Activated naive CD8-positive, alpha-beta T cell (primary cell): ENCODE measurements around the gene SH3TC1.

Experiments used
- H3K27ac Mint-ChIP-seq: one replicate; pipeline ENCODE4 v1.8.0; 2021; ENCODE audit warnings: mixed read lengths
- H3K27me3 Mint-ChIP-seq: one replicate; pipeline ENCODE4 v1.8.0; 2021; ENCODE audit warnings: mixed read lengths
- H3K36me3 Mint-ChIP-seq: one replicate; pipeline ENCODE4 v1.8.0; 2021; ENCODE audit warnings: mixed read lengths
- H3K4me1 Mint-ChIP-seq: one replicate; pipeline ENCODE4 v1.8.0; 2021; ENCODE audit warnings: low read depth, mixed read lengths
- H3K4me3 Mint-ChIP-seq: one replicate; pipeline ENCODE4 v1.8.0; 2021; ENCODE audit warnings: mild to moderate bottlenecking, mixed read lengths
- H3K9me3 Mint-ChIP-seq: one replicate; pipeline ENCODE4 v1.8.0; 2021; ENCODE audit warnings: low read depth, mixed read lengths

The SH3TC1 gene

DNA sequence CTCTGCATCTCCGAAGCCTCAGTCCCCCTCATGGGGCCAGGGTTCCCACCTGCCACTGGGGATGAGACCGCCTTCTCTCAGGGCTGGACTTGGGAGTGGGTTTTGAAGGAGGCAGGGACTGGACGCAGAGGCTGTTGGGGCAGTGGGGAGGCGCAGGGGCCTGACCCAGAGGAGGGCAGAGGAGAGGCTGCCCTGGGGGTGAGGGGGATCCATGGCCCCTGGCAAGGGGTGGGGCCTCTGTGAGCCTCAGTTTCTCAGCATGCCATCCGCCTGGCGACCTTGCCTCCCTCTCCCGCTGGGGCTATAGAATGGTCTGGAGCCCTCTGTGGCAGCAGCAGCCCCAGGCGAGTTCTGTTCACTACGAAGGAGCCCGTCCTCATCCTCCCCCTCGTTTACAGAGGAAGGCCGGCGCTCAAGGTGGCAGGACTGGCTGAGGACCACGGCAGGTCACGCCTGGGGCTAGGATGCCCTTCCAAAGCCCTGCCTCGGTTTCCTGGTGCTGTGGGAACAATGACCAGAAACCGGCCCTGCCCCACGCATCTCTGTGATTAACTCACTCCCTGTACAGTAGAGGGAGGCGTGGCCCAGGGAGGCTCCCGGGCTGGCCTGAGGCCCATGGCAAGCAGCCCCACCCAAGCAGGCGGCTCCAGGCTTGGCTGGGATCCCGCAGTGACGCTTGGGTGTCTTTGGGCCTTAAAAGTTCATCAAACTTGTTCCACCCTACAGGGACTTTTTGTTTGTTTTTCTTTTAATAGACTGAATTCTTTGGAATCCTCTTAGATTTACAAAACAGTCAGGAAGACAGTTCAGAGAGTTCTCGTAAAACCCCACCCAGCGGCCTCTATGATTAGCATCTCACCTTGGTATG is 16.0 kb upstream of the SH3TC1 start:
- H3K4me3 Mint-ChIP-seq: no peak overlapping the region
- no peak overlapping the region for H3K27ac Mint-ChIP-seq
- H3K27me3 Mint-ChIP-seq: no peaks in the 10 kb centered on the region
- no peaks in the 10 kb centered on the region for H3K4me1 Mint-ChIP-seq
- H3K36me3 Mint-ChIP-seq: no peaks in the 10 kb centered on the region
- H3K9me3 Mint-ChIP-seq: no peaks in the 10 kb centered on the region

DNA sequence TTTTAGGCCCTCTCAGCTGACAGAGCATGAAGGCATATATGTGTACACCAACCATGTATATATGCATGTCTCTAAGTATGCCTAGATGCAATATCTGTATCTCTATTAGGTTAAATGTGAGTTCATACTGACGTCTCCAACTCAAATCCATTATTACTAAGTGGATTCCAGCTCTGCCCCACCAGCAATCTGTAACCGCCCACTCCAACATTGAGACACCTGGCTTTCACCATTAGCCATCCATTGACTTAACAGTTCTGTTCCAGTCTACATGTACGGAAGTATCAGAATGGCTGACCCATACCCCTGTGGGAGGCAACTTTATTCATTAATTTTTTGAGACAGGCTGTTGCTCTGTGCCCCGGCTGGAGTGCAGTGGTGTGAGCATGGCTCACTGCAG is 15.0 kb upstream of the SH3TC1 start:
- no peaks in the 10 kb centered on the region for H3K27me3 Mint-ChIP-seq
- H3K9me3 Mint-ChIP-seq: no peaks in the 10 kb centered on the region
- H3K36me3 Mint-ChIP-seq: no peaks in the 10 kb centered on the region
- no peaks in the 10 kb centered on the region for H3K4me1 Mint-ChIP-seq
- no peak overlapping the region for H3K4me3 Mint-ChIP-seq
- no peak overlapping the region for H3K27ac Mint-ChIP-seq

- no peak overlapping the region for H3K4me3 Mint-ChIP-seq
- no peaks in the 10 kb centered on the region for H3K36me3 Mint-ChIP-seq
- H3K4me1 Mint-ChIP-seq: no peaks in the 10 kb centered on the region
- H3K9me3 Mint-ChIP-seq: no peaks in the 10 kb centered on the region
- no peaks in the 10 kb centered on the region for H3K27me3 Mint-ChIP-seq
- H3K27ac Mint-ChIP-seq: no peak overlapping the region
These were observed 13.8 kb upstream of the SH3TC1 start for GRCh38 chr4:8185295-8185694.

DNA sequence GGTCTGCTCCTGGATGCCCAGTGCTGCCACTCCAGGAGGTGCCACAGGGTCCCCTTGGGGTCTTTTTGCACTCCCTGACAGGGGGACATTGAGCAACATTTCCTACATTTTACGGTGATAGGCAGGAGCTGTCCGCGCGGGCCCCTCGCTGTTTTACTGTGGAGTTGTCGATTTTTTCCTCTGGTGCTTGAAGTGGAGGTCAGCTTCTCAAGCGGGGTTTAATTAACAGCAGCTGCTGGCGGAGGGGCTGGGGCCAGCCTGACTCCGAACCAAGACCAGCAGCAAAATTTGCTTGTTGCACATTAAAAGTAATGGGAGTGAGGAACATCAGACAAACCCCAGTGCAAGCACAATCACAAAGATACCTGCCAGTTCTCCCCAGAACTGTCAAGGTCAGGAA is 13.2 kb upstream of the SH3TC1 start:
- H3K9me3 Mint-ChIP-seq: no peaks in the 10 kb centered on the region
- H3K27ac Mint-ChIP-seq: no peak overlapping the region
- no peaks in the 10 kb centered on the region for H3K4me1 Mint-ChIP-seq
- no peak overlapping the region for H3K4me3 Mint-ChIP-seq
- no peaks in the 10 kb centered on the region for H3K36me3 Mint-ChIP-seq
- H3K27me3 Mint-ChIP-seq: no peaks in the 10 kb centered on the region

DNA sequence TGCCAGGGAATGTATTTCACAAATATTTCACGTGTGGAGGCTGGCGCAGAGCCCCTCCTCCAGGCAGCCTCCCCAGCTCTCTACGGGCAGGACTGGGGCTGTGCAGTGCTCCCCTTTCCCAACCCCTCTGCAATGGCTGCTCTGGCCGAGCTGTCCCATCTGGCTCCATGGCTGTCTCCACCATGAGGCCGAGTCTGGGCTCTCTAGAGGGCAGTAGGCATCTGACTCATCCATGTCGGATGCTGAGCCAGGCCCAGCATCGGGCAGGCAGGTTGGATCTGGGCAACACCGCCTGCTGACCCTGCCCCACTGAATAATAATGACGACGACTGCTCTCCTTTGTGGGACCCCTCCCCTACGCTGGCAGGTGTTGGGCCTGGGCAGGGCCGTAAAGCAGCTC is 11.0 kb upstream of the SH3TC1 start:
- Mint-ChIP-seq H3K27ac (no peak overlapping the region), H3K27me3 (no peaks in the 10 kb centered on the region), H3K36me3 (no peaks in the 10 kb centered on the region), H3K9me3 (no peaks in the 10 kb centered on the region), H3K4me3 (no peak overlapping the region), H3K4me1 (peaks cover 5% of the 10 kb centered on the region)

DNA sequence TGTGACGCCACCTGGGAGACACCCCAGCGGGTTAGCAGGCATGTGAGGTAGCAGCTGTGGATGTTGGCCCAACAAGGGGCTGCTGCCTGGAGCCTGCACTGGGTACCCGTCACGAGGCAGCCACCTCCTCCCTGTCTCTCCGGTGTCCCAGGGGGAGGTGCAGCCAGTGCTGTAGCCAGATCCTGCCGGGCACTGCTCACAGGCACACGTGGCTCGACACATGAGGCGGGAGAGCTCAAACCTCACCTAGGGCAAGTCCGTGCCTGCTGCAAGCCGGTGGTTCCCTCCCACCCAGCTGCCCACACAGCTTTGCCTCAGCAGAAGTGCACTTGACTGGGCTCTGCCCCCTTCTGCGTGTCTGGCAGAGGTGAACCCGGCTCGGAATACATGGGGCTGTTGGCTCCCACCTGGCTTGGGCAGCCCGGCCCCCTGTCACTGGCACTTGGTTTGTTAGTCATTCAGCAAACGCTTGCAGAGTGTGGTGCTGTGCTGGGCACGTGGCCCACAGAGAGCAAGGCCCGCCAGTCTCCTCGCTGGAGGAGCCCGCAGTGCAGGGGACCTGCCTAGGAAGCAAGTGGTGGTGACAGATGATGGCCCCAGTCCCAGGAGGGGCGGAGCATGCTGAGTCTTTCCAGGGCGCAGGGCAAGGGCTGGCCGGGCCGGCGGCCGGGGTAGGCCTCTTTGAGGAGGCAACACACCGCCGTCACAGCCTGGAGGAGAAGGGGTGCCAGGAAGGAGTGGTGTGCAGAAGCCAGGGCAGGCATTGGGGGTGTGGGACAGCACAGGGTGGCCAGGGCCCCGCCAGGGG is 10.1 kb upstream of the SH3TC1 start:
- no peaks in the 10 kb centered on the region for H3K27me3 Mint-ChIP-seq
- H3K4me1 Mint-ChIP-seq: peaks cover 8% of the 10 kb centered on the region
- no peak overlapping the region for H3K27ac Mint-ChIP-seq
- H3K9me3 Mint-ChIP-seq: no peaks in the 10 kb centered on the region
- H3K4me3 Mint-ChIP-seq: no peak overlapping the region
- no peaks in the 10 kb centered on the region for H3K36me3 Mint-ChIP-seq

DNA sequence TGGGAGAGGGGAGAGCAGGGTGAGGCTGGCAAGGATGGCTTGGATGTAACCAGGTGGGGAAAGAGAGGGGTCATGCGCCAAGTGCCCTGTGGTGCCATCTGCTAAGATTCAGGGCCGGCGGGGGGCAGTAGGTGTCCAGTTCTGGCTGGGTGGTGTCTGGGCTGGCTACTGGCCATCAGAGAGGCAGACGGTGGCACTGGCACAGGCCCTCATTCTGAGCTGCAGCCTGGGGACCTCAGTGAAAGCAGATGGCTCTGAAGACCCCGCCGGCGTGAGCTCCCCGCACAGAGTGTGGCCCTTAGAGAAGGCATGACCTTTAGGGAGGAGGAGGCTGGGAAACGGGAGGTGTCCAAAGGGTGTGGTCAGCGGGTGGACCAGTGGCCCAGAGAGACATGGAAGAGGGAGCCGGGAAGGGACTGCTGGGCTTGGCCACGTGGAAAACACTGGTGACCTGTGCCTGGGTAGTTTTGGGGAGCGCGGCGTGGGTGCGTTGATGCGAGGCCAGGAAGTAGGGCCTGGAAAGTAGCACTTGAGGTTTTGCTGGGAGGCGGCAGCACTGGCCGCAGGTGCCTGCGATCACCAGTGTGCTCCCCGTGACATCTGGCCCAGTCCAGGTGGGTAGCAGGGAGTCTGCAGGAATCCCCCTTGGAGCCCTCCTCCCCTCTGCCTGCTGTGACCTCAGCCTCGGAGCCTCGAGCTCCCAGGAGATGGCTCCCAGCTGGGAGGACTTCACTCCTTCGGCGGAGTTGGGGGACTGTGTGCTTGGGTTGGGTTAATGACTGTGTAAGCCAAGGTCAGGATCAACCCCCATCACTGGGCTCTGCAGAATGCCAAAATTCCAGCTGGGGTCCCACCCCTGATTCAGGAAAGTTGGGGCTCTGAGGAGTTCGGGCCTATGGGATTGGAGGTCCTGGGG is 9.3 kb upstream of the SH3TC1 start:
- no peaks in the 10 kb centered on the region for H3K36me3 Mint-ChIP-seq
- H3K27me3 Mint-ChIP-seq: no peaks in the 10 kb centered on the region
- peaks cover 8% of the 10 kb centered on the region for H3K4me1 Mint-ChIP-seq
- no peak overlapping the region for H3K4me3 Mint-ChIP-seq
- H3K27ac Mint-ChIP-seq: no peak overlapping the region
- no peaks in the 10 kb centered on the region for H3K9me3 Mint-ChIP-seq

DNA sequence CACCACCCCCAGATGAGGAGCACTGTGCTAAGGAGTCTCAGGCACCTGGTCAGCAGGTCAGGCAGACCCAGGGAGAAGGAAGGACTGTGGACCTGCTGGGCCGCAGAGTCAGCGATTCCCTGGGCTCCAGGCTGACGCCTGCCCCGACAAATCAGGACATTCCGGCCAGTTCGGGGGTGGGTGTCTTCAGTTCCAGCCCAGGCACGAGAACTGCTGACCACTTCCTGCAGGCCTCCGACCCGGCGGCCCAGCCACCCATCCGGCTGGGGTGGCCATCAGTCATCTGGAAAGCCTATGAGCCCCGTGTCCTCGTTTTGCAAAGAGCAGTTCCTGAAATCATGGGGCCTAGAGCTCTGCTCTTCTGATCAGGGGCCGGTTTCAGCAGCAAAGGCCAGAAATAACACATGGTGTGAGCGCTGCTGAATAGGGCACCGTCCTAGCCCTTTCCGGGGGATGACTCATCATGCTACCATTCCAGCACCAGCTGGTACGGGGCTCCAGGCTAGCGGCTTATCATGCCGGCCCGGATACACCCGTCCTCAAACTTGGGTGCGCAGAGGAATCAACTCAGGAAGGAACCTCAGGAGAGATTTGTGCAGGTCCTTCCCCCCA is 7.8 kb upstream of the SH3TC1 start:
- no peak overlapping the region for H3K27ac Mint-ChIP-seq
- no peak overlapping the region for H3K4me3 Mint-ChIP-seq
- no peaks in the 10 kb centered on the region for H3K9me3 Mint-ChIP-seq

GRCh38 chr4:8192748-8193738 is 6.0 kb upstream of the SH3TC1 start:
- Mint-ChIP-seq H3K9me3 (no peaks in the 10 kb centered on the region), H3K4me3 (no peak overlapping the region), H3K4me1 (peaks cover 9% of the 10 kb centered on the region), H3K27ac (no peak overlapping the region), H3K36me3 (no peaks in the 10 kb centered on the region), H3K27me3 (no peaks in the 10 kb centered on the region)

More for the DNA sequence above, 7.8 kb upstream of the SH3TC1 start:
- Mint-ChIP-seq H3K36me3 (no peaks in the 10 kb centered on the region), H3K27me3 (no peaks in the 10 kb centered on the region), H3K4me1 (peaks cover 8% of the 10 kb centered on the region)

GRCh38 chr4:8194306-8195242 is 4.5 kb upstream of the SH3TC1 start:
- Mint-ChIP-seq H3K4me3 (no peak overlapping the region), H3K27ac (no peak overlapping the region), H3K27me3 (no peaks in the 10 kb centered on the region), H3K36me3 (no peaks in the 10 kb centered on the region), H3K4me1 (peaks cover 22% of the 10 kb centered on the region), H3K9me3 (no peaks in the 10 kb centered on the region)

GRCh38 chr4:8195431-8195830 is 3.7 kb upstream of the SH3TC1 start:
- no peaks in the 10 kb centered on the region for H3K27me3 Mint-ChIP-seq
- H3K36me3 Mint-ChIP-seq: no peaks in the 10 kb centered on the region
- H3K9me3 Mint-ChIP-seq: no peaks in the 10 kb centered on the region
- no peak overlapping the region for H3K4me3 Mint-ChIP-seq
- no peak overlapping the region for H3K27ac Mint-ChIP-seq
- H3K4me1 Mint-ChIP-seq: peaks cover 30% of the 10 kb centered on the region

GRCh38 chr4:8195841-8196458 is 3.1 kb upstream of the SH3TC1 start:
- Mint-ChIP-seq H3K4me3 (no peak overlapping the region), H3K9me3 (no peaks in the 10 kb centered on the region), H3K36me3 (no peaks in the 10 kb centered on the region), H3K27me3 (no peaks in the 10 kb centered on the region), H3K27ac (no peak overlapping the region), H3K4me1 (peaks cover 34% of the 10 kb centered on the region)
